K562 (cell line): ENCODE measurements around the gene SEPHS2. TPM values are rescaled to one million over a fixed set of nuclear protein-coding genes. Genes with fewer than 3 reads are reported as not detected.

Experiments used
- CXXC5 ChIP-seq: fragments of 250-450 bp; sonication (Bioruptor Pico); IDR thresholded peaks from 2 replicates; pipeline ENCODE4 v1.8.0; 2022; ENCODE audit warnings: inconsistent platforms, mild to moderate bottlenecking, moderate library complexity
- GABPB1 ChIP-seq: sonication (generic); formaldehyde crosslinking; IDR thresholded peaks from 2 replicates; pipeline ENCODE4 v1.8.0; 2022; ENCODE audit warnings: mild to moderate bottlenecking, missing genetic modification reagents
- NR2C2 ChIP-seq, 2 experiments: fragments of 200-800 bp in 1 of 2; sonication (Bioruptor generic) in 1 of 2; sonication (generic) in 1 of 2; formaldehyde crosslinking in 1 of 2; IDR thresholded peaks; 2 replicates each; pipeline versions ENCODE4 v1.6.1 to v1.8.0; 2016 to 2022; ENCODE audit warnings: mild to moderate bottlenecking in 1 of 2, missing compliant biosample characterization in 1 of 2, missing genetic modification characterization in 1 of 2, missing genetic modification reagents in 1 of 2
- RFX7 ChIP-seq: fragments of 250-450 bp; sonication (Bioruptor Pico); IDR thresholded peaks from 2 replicates; pipeline ENCODE4 v1.5.1; 2021; ENCODE audit warnings: mild to moderate bottlenecking
- TBP ChIP-seq: optimal IDR thresholded peaks from 2 replicates; pipeline ENCODE3; 2011; ENCODE audit warnings: low read depth, low read length, improper control_type of control experiment
- TFAM ChIP-seq: fragments of 250-450 bp; sonication (Bioruptor Pico); conservative IDR thresholded peaks from 2 replicates; pipeline ENCODE4 v1.5.0; 2021; ENCODE audit warnings: mild to moderate bottlenecking, moderate library complexity
- U2AF1 ChIP-seq: fragments of 200-400 bp; formaldehyde crosslinking; optimal IDR thresholded peaks from 2 replicates; pipeline ENCODE3; 2017; ENCODE audit warnings: mild to moderate bottlenecking, low read depth, low read length, moderate library complexity
- ZNF197 ChIP-seq: fragments of 200-800 bp; sonication (Bioruptor generic); IDR thresholded peaks from 2 replicates; pipeline ENCODE4 v1.6.1; 2016; ENCODE audit warnings: low read depth, missing genetic modification characterization, missing compliant biosample characterization
- ZNF507 ChIP-seq: conservative IDR thresholded peaks from 2 replicates; pipeline ENCODE4 v1.6.1; 2017; ENCODE audit warnings: missing genetic modification characterization, missing compliant biosample characterization
- ZNF75A ChIP-seq: fragments of 450-650 bp; formaldehyde crosslinking; IDR thresholded peaks from 2 replicates; pipeline ENCODE4 v1.4.0; 2020; ENCODE audit warnings: mild to moderate bottlenecking
- polyA plus RNA-seq, 8 experiments: library from polyadenylated mRNA; depleted of rRNA in 4 of 8; stranded (reverse) in 5 of 8; unstranded in 3 of 8; fragments of >200 nt; fragmentation: Nextera tagmentation in 2 of 8; fragmentation: Illumina TruSeq in 1 of 8; extraction: Ambion mirVana in 2 of 8; extraction: Trizol in 1 of 8; gene quantifications; 2 replicates each; pipeline versions ENCODE4 v1.2.1 to v1.2.3, GENCODE V29; 2011 to 2014; ENCODE audit warnings: inconsistent platforms in 1 of 8, missing spikeins in 1 of 8
- total RNA-seq, 7 experiments: library from RNA; depleted of rRNA in 6 of 7; stranded (reverse); fragments of >200 nt in 6 of 7; fragmentation: Illumina TruSeq in 2 of 7; extraction: Trizol in 2 of 7; gene quantifications; 2 replicates each; pipeline versions ENCODE4 v1.2.1 to v1.2.3, GENCODE V29; 2011 to 2021; ENCODE audit warnings: low replicate concordance in 1 of 7
- TF ChIP-seq, protein P1 (sequence below): sonication (generic); formaldehyde crosslinking; IDR thresholded peaks from 2 replicates; pipeline ENCODE4 v1.8.1; 2023; ENCODE audit warnings: mild to moderate bottlenecking, missing genetic modification reagents
- TF ChIP-seq, protein P2 (sequence below): fragments of 250-450 bp; sonication (Bioruptor Pico); IDR thresholded peaks from 2 replicates; pipeline ENCODE4 v1.8.0; 2022; ENCODE audit warnings: moderate library complexity, mild to moderate bottlenecking, inconsistent platforms
- TF ChIP-seq, protein P3 (sequence below), 2 experiments: fragments of 150-350 bp in 1 of 2; IDR thresholded peaks; 2 replicates each; pipeline ENCODE4 v1.6.1; 2012 to 2016; ENCODE audit warnings: low read depth in 2 of 2, low read length in 2 of 2, mild to moderate bottlenecking in 1 of 2, moderate library complexity in 1 of 2
- TF ChIP-seq, protein P4 (sequence below): fragments of 450-650 bp; IDR thresholded peaks from 2 replicates; pipeline ENCODE4 v1.7.0; 2016; ENCODE audit warnings: borderline replicate concordance
- TF ChIP-seq, protein P5 (sequence below): sonication (generic); formaldehyde crosslinking; IDR thresholded peaks from 2 replicates; pipeline ENCODE4 v1.8.0; 2022; ENCODE audit warnings: missing genetic modification reagents, mild to moderate bottlenecking, borderline replicate concordance

Gene SEPHS2
- total and polyA plus RNA-seq, 9 of the 15 experiments (the other 6 are each of a cell fraction or from before 2014, with no cell fraction given) = 20.9 to 90.6 (median 43.4) TPM

DNA sequence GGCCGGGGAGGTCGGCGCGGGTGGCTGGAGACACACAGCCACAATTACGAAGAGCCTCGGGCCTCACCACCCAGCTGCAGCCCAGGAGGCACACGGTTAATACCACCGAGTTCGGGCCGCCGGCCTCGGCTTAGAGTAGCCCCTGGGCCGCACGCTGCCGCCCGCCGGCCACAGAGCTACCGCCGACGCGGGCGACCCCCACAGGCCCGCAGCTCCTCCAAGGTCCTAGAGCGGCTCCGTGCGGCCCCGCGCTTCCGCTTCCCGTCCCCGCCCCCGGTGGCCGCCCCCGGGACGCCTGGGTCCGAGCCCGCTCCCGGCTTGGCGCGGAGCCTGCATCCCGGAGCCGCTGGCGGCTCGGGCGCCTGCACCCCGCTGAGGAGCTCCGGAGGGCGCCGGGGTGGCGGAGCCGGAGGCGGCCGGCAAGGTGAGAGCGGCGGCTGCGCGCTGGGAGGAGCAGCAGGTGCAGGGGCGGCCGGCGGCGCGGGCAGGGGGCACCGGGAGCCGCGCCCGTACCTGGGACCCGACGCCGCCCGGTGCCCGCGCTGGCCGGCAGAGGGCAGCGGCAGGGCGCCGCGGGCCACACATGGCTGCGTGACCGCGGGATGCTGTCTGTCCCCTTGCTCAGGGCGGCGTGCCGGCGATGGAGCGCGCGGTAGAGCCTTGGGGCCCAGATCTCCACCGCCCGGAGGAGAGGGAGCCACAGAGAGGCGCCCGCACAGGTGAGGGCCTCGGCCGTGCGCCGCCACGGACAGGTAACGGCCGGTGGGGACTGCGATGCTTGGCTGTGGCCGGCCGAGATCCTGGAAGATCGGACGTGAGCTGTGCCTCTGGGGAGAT is 50.3 kb downstream of the SEPHS2 start, which contains the start of gene ZNF48 (continued):
- TF ChIP-seq, protein P1, sequence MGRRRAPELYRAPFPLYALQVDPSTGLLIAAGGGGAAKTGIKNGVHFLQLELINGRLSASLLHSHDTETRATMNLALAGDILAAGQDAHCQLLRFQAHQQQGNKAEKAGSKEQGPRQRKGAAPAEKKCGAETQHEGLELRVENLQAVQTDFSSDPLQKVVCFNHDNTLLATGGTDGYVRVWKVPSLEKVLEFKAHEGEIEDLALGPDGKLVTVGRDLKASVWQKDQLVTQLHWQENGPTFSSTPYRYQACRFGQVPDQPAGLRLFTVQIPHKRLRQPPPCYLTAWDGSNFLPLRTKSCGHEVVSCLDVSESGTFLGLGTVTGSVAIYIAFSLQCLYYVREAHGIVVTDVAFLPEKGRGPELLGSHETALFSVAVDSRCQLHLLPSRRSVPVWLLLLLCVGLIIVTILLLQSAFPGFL (CRISPR knock-in tag) = no peak
- TF ChIP-seq, protein P2, sequence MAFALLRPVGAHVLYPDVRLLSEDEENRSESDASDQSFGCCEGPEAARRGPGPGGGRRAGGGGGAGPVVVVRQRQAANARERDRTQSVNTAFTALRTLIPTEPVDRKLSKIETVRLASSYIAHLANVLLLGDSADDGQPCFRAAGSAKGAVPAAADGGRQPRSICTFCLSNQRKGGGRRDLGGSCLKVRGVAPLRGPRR (CRISPR knock-in tag) = no peak
- TF ChIP-seq GABPB1 (CRISPR knock-in tag) (peak; percentile 58; the same call in 1 of the 2 replicates), ZNF507 (tag) (no peak), ZNF75A (CRISPR knock-in tag) (no peak), TBP (peak; percentile 50), U2AF1 (no peak), TFAM (CRISPR knock-in tag) (no peak), NR2C2 (CRISPR knock-in tag; IDR thresholded peaks at IDR 0.05) (no peak), NR2C2 (tag; IDR thresholded peaks at IDR 0.05) (peak; percentile 49; the same call in 1 of the 2 replicates), RFX7 (CRISPR knock-in tag) (no peak), CXXC5 (peak; percentile 95), ZNF197 (CRISPR knock-in tag) (no peak)
- TF ChIP-seq, protein P3, sequence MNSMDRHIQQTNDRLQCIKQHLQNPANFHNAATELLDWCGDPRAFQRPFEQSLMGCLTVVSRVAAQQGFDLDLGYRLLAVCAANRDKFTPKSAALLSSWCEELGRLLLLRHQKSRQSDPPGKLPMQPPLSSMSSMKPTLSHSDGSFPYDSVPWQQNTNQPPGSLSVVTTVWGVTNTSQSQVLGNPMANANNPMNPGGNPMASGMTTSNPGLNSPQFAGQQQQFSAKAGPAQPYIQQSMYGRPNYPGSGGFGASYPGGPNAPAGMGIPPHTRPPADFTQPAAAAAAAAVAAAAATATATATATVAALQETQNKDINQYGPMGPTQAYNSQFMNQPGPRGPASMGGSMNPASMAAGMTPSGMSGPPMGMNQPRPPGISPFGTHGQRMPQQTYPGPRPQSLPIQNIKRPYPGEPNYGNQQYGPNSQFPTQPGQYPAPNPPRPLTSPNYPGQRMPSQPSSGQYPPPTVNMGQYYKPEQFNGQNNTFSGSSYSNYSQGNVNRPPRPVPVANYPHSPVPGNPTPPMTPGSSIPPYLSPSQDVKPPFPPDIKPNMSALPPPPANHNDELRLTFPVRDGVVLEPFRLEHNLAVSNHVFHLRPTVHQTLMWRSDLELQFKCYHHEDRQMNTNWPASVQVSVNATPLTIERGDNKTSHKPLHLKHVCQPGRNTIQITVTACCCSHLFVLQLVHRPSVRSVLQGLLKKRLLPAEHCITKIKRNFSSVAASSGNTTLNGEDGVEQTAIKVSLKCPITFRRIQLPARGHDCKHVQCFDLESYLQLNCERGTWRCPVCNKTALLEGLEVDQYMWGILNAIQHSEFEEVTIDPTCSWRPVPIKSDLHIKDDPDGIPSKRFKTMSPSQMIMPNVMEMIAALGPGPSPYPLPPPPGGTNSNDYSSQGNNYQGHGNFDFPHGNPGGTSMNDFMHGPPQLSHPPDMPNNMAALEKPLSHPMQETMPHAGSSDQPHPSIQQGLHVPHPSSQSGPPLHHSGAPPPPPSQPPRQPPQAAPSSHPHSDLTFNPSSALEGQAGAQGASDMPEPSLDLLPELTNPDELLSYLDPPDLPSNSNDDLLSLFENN (IDR thresholded peaks at IDR 0.05; ENCODE audit: low read depth in 2 of 2, low read length in 2 of 2) = no peak
- TF ChIP-seq, protein P4, sequence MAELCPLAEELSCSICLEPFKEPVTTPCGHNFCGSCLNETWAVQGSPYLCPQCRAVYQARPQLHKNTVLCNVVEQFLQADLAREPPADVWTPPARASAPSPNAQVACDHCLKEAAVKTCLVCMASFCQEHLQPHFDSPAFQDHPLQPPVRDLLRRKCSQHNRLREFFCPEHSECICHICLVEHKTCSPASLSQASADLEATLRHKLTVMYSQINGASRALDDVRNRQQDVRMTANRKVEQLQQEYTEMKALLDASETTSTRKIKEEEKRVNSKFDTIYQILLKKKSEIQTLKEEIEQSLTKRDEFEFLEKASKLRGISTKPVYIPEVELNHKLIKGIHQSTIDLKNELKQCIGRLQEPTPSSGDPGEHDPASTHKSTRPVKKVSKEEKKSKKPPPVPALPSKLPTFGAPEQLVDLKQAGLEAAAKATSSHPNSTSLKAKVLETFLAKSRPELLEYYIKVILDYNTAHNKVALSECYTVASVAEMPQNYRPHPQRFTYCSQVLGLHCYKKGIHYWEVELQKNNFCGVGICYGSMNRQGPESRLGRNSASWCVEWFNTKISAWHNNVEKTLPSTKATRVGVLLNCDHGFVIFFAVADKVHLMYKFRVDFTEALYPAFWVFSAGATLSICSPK = no peak
- TF ChIP-seq, protein P5, sequence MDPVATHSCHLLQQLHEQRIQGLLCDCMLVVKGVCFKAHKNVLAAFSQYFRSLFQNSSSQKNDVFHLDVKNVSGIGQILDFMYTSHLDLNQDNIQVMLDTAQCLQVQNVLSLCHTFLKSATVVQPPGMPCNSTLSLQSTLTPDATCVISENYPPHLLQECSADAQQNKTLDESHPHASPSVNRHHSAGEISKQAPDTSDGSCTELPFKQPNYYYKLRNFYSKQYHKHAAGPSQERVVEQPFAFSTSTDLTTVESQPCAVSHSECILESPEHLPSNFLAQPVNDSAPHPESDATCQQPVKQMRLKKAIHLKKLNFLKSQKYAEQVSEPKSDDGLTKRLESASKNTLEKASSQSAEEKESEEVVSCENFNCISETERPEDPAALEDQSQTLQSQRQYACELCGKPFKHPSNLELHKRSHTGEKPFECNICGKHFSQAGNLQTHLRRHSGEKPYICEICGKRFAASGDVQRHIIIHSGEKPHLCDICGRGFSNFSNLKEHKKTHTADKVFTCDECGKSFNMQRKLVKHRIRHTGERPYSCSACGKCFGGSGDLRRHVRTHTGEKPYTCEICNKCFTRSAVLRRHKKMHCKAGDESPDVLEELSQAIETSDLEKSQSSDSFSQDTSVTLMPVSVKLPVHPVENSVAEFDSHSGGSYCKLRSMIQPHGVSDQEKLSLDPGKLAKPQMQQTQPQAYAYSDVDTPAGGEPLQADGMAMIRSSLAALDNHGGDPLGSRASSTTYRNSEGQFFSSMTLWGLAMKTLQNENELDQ (CRISPR knock-in tag) = no peak
